Mammary epithelial cell (primary cell): ENCODE measurements around the gene ZFHX3.

Experiments
- EZH2 ChIP-seq: IDR thresholded peaks from 2 replicates; pipeline ENCODE4 v1.6.1; 2012; ENCODE audit warnings: low read length, inconsistent platforms, borderline replicate concordance
- TF ChIP-seq, protein P1 (sequence below), 2 donors: IDR thresholded peaks in 1 of 2; conservative IDR thresholded peaks in 1 of 2; 2 replicates each; pipeline ENCODE4 v1.5.1; 2011 to 2012; ENCODE audit warnings: inconsistent platforms in 2 of 2, low read length in 2 of 2, mild to moderate bottlenecking in 2 of 2, control low read depth in 1 of 2, low read depth in 1 of 2; ENCODE audit not compliant: insufficient read depth in 1 of 2; ENCODE audit errors: extremely low read depth in 1 of 2

DNA sequence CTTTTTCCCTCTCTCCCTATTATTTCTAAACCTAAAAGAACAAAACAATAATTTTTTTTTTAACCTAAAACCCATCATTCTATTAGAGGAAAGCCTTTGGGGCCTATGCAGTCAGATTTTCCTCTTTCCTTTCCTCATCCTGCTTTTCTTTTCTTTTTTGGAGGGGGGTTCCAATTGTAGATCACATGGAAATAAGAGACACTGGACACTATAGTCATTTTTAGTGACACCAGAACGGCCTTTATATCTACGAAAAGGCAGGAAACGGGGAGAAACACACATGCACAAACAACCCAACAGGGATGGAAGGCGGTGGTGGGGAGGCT, 5.1 kb upstream of the ZFHX3 start:
- TF ChIP-seq, protein P1, sequence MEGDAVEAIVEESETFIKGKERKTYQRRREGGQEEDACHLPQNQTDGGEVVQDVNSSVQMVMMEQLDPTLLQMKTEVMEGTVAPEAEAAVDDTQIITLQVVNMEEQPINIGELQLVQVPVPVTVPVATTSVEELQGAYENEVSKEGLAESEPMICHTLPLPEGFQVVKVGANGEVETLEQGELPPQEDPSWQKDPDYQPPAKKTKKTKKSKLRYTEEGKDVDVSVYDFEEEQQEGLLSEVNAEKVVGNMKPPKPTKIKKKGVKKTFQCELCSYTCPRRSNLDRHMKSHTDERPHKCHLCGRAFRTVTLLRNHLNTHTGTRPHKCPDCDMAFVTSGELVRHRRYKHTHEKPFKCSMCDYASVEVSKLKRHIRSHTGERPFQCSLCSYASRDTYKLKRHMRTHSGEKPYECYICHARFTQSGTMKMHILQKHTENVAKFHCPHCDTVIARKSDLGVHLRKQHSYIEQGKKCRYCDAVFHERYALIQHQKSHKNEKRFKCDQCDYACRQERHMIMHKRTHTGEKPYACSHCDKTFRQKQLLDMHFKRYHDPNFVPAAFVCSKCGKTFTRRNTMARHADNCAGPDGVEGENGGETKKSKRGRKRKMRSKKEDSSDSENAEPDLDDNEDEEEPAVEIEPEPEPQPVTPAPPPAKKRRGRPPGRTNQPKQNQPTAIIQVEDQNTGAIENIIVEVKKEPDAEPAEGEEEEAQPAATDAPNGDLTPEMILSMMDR (conservative IDR thresholded peaks at IDR 0.05 in 1 of 2, IDR thresholded peaks at IDR 0.05 in 1 of 2; ENCODE audit: extremely low read depth in 1 of 2, insufficient read depth in 1 of 2, low read depth in 1 of 2, low read length in 2 of 2), result no peak
- TF ChIP-seq EZH2, result no peak
